K562 (cell line): ENCODE results near the gene LXN. TPM values are rescaled to one million over a fixed set of nuclear protein-coding genes. Genes with fewer than 3 reads are reported as not detected.

Experiments
- CBFB ChIP-seq: sonication (generic); formaldehyde crosslinking; IDR thresholded peaks from 2 replicates; pipeline ENCODE4 v1.4.0; 2020; ENCODE audit warnings: mild to moderate bottlenecking, missing genetic modification reagents
- CTBP1 ChIP-seq: fragments of 450-650 bp; IDR thresholded peaks from 2 replicates; pipeline ENCODE4 v1.6.1; 2016; ENCODE audit warnings: borderline replicate concordance
- DACH1 ChIP-seq: fragments of 450-650 bp; IDR thresholded peaks from 2 replicates; pipeline ENCODE4 v1.6.1; 2018; ENCODE audit not compliant: partially characterized antibody
- DPF2 ChIP-seq: fragments of 450-650 bp; IDR thresholded peaks from 2 replicates; pipeline ENCODE4 v1.6.1; 2016
- ELF2 ChIP-seq: fragments of 250-450 bp; sonication (Bioruptor Pico); IDR thresholded peaks from 2 replicates; pipeline ENCODE4 v1.5.0; 2021; ENCODE audit warnings: mild to moderate bottlenecking
- FOXK2 ChIP-seq, 2 experiments: fragments of 450-650 bp; IDR thresholded peaks in 1 of 2; conservative IDR thresholded peaks in 1 of 2; 2 replicates each; pipeline ENCODE4 v1.6.1; 2016; ENCODE audit warnings: low read depth in 2 of 2, mild to moderate bottlenecking in 1 of 2
- GABPA ChIP-seq: fragments of 200-800 bp; sonication (Bioruptor generic); conservative IDR thresholded peaks from 2 replicates; pipeline ENCODE4 v1.6.1; 2016; ENCODE audit warnings: low read depth, missing genetic modification characterization, missing compliant biosample characterization
- HDAC3 ChIP-seq: fragments of 450-650 bp; IDR thresholded peaks from 2 replicates; pipeline ENCODE4 v1.6.1; 2018; ENCODE audit warnings: borderline replicate concordance, mild to moderate bottlenecking, moderate library complexity; ENCODE audit not compliant: partially characterized antibody
- HMG20A ChIP-seq: fragments of 450-650 bp; formaldehyde crosslinking; conservative IDR thresholded peaks from 2 replicates; pipeline ENCODE4 v1.4.0; 2020; ENCODE audit warnings: mild to moderate bottlenecking, mixed read lengths
- LEF1 ChIP-seq: fragments of 450-650 bp; IDR thresholded peaks from 2 replicates; pipeline ENCODE4 v1.6.1; 2016; ENCODE audit warnings: mild to moderate bottlenecking
- NCOA1 ChIP-seq: fragments of 450-650 bp; IDR thresholded peaks from 2 replicates; pipeline ENCODE4 v1.6.1; 2016; ENCODE audit warnings: low read depth
- NR3C1 ChIP-seq: sonication (generic); formaldehyde crosslinking; IDR thresholded peaks from 2 replicates; pipeline ENCODE4 v1.8.1; 2022; ENCODE audit warnings: missing genetic modification reagents
- PHF20 ChIP-seq: fragments of 450-650 bp; IDR thresholded peaks from 2 replicates; pipeline ENCODE4 v1.6.1; 2018; ENCODE audit not compliant: partially characterized antibody
- POU5F1 ChIP-seq: fragments of 150-350 bp; IDR thresholded peaks from 2 replicates; pipeline ENCODE4 v1.6.1; 2014; ENCODE audit warnings: borderline replicate concordance, low read length, low read depth, mild to moderate bottlenecking; ENCODE audit not compliant: partially characterized antibody
- RBM14 ChIP-seq: fragments of 200-400 bp; formaldehyde crosslinking; IDR thresholded peaks from 2 replicates; pipeline ENCODE4 v1.6.1; 2018; ENCODE audit warnings: low read depth, mild to moderate bottlenecking, low read length, moderate library complexity, borderline replicate concordance; ENCODE audit not compliant: insufficient read depth
- SUPT5H ChIP-seq: fragments of 450-650 bp; IDR thresholded peaks from 2 replicates; pipeline ENCODE4 v1.6.1; 2016
- TAF9B ChIP-seq: fragments of 450-650 bp; IDR thresholded peaks from 2 replicates; pipeline ENCODE4 v1.6.1; 2018; ENCODE audit warnings: mild to moderate bottlenecking; ENCODE audit not compliant: partially characterized antibody
- ZFX ChIP-seq: sonication (generic); formaldehyde crosslinking; IDR thresholded peaks from 2 replicates; pipeline ENCODE4 v1.8.0; 2022; ENCODE audit warnings: mild to moderate bottlenecking, missing genetic modification reagents, moderate library complexity
- ZHX1 ChIP-seq: fragments of 150-350 bp; conservative IDR thresholded peaks from 2 replicates; pipeline ENCODE4 v1.6.1; 2014; ENCODE audit warnings: low read length
- ZNF3 ChIP-seq: fragments of 250-450 bp; sonication (Bioruptor Pico); IDR thresholded peaks from 2 replicates; pipeline ENCODE4 v1.5.0; 2021; ENCODE audit warnings: mild to moderate bottlenecking, moderate library complexity
- polyA plus RNA-seq, 8 experiments: library from polyadenylated mRNA; depleted of rRNA in 4 of 8; stranded (reverse) in 5 of 8; unstranded in 3 of 8; fragments of >200 nt; fragmentation: Nextera tagmentation in 2 of 8; fragmentation: Illumina TruSeq in 1 of 8; extraction: Ambion mirVana in 2 of 8; extraction: Trizol in 1 of 8; gene quantifications; 2 replicates each; pipeline versions ENCODE4 v1.2.1 to v1.2.3, GENCODE V29; 2011 to 2014; ENCODE audit warnings: inconsistent platforms in 1 of 8, missing spikeins in 1 of 8
- total RNA-seq, 7 experiments: library from RNA; depleted of rRNA in 6 of 7; stranded (reverse); fragments of >200 nt in 6 of 7; fragmentation: Illumina TruSeq in 2 of 7; extraction: Trizol in 2 of 7; gene quantifications; 2 replicates each; pipeline versions ENCODE4 v1.2.1 to v1.2.3, GENCODE V29; 2011 to 2021; ENCODE audit warnings: low replicate concordance in 1 of 7
- TF ChIP-seq, protein P1 (sequence below), 2 experiments: fragments of 450-650 bp; IDR thresholded peaks; 2 replicates each; pipeline ENCODE4 v1.6.1; 2016; ENCODE audit warnings: mild to moderate bottlenecking in 2 of 2, borderline replicate concordance in 1 of 2, low read depth in 1 of 2, moderate library complexity in 1 of 2

Gene LXN
- total and polyA plus RNA-seq, 9 of the 15 experiments (the other 6 are each of a cell fraction or from before 2014, with no cell fraction given) = 0.08 to 0.13 TPM; not detected in 7

GRCh38 chr3:158642005-158642404, 30.4 kb downstream of the LXN start (continued):
- TF ChIP-seq CBFB (CRISPR knock-in tag) (no peak), NR3C1 (no peak), RBM14 (no peak), PHF20 (no peak), DACH1 (peak; percentile 83), TAF9B (no peak), ZHX1 (no peak), HMG20A (CRISPR knock-in tag) (no peak), SUPT5H (no peak), POU5F1 (no peak), HDAC3 (peak; percentile 49), LEF1 (peak; percentile 62; the same call in 1 of the 2 replicates), CTBP1 (no peak; the same call in 1 of the 2 replicates), ELF2 (CRISPR knock-in tag) (no peak), GABPA (peak; percentile 55), DPF2 (peak; percentile 82), FOXK2 (conservative IDR thresholded peaks at IDR 0.05 in 1 of 2, IDR thresholded peaks at IDR 0.05 in 1 of 2; ENCODE audit: low read depth in 2 of 2) (no peak), ZFX (CRISPR knock-in tag) (no peak), ZNF3 (no peak), NCOA1 (0 out of 2 replicates have a peak, but pooled peaks have one; percentile 30)
- TF ChIP-seq, protein P1, sequence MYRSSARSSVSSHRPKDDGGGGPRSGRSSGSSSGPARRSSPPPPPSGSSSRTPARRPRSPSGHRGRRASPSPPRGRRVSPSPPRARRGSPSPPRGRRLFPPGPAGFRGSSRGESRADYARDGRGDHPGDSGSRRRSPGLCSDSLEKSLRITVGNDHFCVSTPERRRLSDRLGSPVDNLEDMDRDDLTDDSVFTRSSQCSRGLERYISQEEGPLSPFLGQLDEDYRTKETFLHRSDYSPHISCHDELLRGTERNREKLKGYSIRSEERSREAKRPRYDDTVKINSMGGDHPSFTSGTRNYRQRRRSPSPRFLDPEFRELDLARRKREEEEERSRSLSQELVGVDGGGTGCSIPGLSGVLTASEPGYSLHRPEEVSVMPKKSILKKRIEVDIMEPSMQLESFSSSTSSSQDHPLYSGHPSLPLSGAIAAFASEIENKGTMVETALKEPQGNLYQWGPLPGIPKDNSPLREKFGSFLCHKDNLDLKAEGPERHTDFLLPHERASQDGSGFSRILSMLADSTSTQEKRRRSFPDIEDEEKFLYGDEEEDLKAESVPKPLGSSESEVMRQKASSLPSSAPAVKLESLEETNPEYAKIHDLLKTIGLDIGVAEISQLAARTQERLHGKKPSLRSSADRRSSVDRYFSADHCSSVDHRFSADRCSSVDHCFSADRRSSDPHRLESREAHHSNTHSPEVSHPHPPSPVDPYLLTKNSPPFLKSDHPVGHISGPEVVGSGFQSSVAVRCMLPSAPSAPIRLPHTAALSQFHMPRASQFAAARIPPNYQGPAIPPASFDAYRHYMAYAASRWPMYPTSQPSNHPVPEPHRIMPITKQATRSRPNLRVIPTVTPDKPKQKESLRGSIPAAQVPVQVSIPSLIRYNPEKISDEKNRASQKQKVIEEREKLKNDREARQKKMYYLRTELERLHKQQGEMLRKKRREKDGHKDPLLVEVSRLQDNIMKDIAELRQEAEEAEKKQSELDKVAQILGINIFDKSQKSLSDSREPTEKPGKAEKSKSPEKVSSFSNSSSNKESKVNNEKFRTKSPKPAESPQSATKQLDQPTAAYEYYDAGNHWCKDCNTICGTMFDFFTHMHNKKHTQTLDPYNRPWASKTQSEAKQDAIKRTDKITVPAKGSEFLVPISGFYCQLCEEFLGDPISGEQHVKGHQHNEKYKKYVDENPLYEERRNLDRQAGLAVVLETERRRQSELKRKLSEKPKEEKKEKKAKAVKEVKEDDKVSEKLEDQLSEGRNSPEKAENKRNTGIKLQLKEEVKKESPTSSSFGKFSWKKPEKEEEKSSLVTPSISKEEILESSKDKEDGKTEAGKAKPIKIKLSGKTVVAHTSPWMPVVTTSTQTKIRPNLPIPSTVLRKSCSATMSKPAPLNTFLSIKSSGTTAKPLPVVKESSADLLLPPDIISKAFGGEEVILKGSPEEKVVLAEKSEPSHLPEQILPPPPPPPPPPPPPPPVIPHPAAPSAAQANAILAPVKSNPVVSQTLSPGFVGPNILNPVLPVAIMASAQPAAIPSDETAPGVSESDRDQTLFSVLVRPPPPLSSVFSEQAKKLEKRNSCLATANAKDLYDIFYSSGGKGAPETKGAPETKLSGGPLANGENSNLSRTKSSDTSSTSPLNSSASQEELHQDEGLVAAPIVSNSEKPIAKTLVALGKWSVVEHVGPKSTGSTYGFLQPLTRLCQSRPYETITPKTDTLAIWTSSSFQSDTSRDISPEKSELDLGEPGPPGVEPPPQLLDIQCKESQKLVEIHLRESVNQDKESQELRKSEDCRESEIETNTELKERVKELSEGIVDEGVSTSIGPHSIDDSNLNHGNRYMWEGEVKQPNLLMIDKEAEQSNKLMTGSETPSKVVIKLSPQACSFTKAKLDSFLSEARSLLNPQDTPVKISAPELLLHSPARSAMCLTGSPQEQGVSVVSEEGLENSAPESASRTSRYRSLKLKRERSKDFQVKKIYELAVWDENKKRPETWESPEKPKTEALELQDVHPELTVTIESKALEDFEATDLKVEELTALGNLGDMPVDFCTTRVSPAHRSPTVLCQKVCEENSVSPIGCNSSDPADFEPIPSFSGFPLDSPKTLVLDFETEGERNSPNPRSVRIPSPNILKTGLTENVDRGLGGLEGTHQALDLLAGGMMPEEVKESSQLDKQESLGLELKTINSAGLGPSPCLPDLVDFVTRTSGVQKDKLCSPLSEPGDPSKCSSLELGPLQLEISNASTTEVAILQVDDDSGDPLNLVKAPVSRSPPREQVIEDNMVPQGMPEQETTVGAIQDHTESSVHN (IDR thresholded peaks at IDR 0.05; ENCODE audit: borderline replicate concordance in 1 of 2, low read depth in 1 of 2) = no peak
